ENCODE data around the gene CPO.

CPO gene

GRCh38 chr2:206983161-206983859 lies 44.0 kb downstream of the CPO start:
- H3K36me3 ChIP-seq (ENCODE audit: control insufficient read depth, insufficient read depth, low read length) = no peaks in the 10 kb centered on the region
- H3K27me3 ChIP-seq (replicated peaks; ENCODE audit: control insufficient read depth, insufficient read depth, low read length, poor library complexity, severe bottlenecking) = no peaks in the 10 kb centered on the region
- no peak overlapping the region for H3K4me3 ChIP-seq (ENCODE audit: insufficient read depth, low read depth, low read length, poor library complexity, severe bottlenecking)
- no peaks in the 10 kb centered on the region for H3K4me1 ChIP-seq (ENCODE audit: control insufficient read depth, insufficient read depth, low read length, poor library complexity, severe bottlenecking)
- H3K9me3 ChIP-seq (ENCODE audit: control insufficient read depth, low read length) = no peaks in the 10 kb centered on the region
- H3K27ac ChIP-seq (ENCODE audit: insufficient read depth, low read length, poor library complexity, severe bottlenecking) = no peak overlapping the region
- no peak for DNase-seq

GRCh38 chr2:206984206-206984605 lies 44.9 kb downstream of the CPO start:
- DNase-seq = no peak
- H3K36me3 ChIP-seq (ENCODE audit: control insufficient read depth, insufficient read depth, low read length) = no peaks in the 10 kb centered on the region
- H3K4me3 ChIP-seq (ENCODE audit: insufficient read depth, low read depth, low read length, poor library complexity, severe bottlenecking) = no peak overlapping the region
- H3K27ac ChIP-seq (ENCODE audit: insufficient read depth, low read length, poor library complexity, severe bottlenecking) = no peak overlapping the region
- no peaks in the 10 kb centered on the region for H3K9me3 ChIP-seq (ENCODE audit: control insufficient read depth, low read length)
- H3K4me1 ChIP-seq (ENCODE audit: control insufficient read depth, insufficient read depth, low read length, poor library complexity, severe bottlenecking) = no peaks in the 10 kb centered on the region
- no peaks in the 10 kb centered on the region for H3K27me3 ChIP-seq (replicated peaks; ENCODE audit: control insufficient read depth, insufficient read depth, low read length, poor library complexity, severe bottlenecking)

GRCh38 chr2:206986943-206987342 lies 47.6 kb downstream of the CPO start:
- no peaks in the 10 kb centered on the region for H3K27me3 ChIP-seq (replicated peaks; ENCODE audit: control insufficient read depth, insufficient read depth, low read length, poor library complexity, severe bottlenecking)
- no peaks in the 10 kb centered on the region for H3K9me3 ChIP-seq (ENCODE audit: control insufficient read depth, low read length)
- H3K4me3 ChIP-seq (ENCODE audit: insufficient read depth, low read depth, low read length, poor library complexity, severe bottlenecking) = no peak overlapping the region
- H3K4me1 ChIP-seq (ENCODE audit: control insufficient read depth, insufficient read depth, low read length, poor library complexity, severe bottlenecking) = peaks cover 4% of the 10 kb centered on the region
- H3K27ac ChIP-seq (ENCODE audit: insufficient read depth, low read length, poor library complexity, severe bottlenecking) = no peak overlapping the region
- DNase-seq = no peak
- no peaks in the 10 kb centered on the region for H3K36me3 ChIP-seq (ENCODE audit: control insufficient read depth, insufficient read depth, low read length)

GRCh38 chr2:206987810-206988209 lies 48.5 kb downstream of the CPO start:
- H3K4me3 ChIP-seq (ENCODE audit: insufficient read depth, low read depth, low read length, poor library complexity, severe bottlenecking) = no peak overlapping the region
- no peak for DNase-seq
- no peak overlapping the region for H3K27ac ChIP-seq (ENCODE audit: insufficient read depth, low read length, poor library complexity, severe bottlenecking)
- no peaks in the 10 kb centered on the region for H3K36me3 ChIP-seq (ENCODE audit: control insufficient read depth, insufficient read depth, low read length)
- no peaks in the 10 kb centered on the region for H3K9me3 ChIP-seq (ENCODE audit: control insufficient read depth, low read length)
- H3K27me3 ChIP-seq (replicated peaks; ENCODE audit: control insufficient read depth, insufficient read depth, low read length, poor library complexity, severe bottlenecking) = no peaks in the 10 kb centered on the region
- H3K4me1 ChIP-seq (ENCODE audit: control insufficient read depth, insufficient read depth, low read length, poor library complexity, severe bottlenecking) = peaks cover 4% of the 10 kb centered on the region

GRCh38 chr2:206988884-206989283 lies 49.6 kb downstream of the CPO start:
- no peak for DNase-seq
- Histone ChIP-seq H3K27ac (ENCODE audit: insufficient read depth, low read length, poor library complexity, severe bottlenecking) (no peak overlapping the region), H3K9me3 (ENCODE audit: control insufficient read depth, low read length) (no peaks in the 10 kb centered on the region)

GRCh38 chr2:206989311-206989710 lies 50.0 kb downstream of the CPO start:
- Histone ChIP-seq H3K9me3 (ENCODE audit: control insufficient read depth, low read length) (no peaks in the 10 kb centered on the region), H3K4me1 (ENCODE audit: control insufficient read depth, insufficient read depth, low read length, poor library complexity, severe bottlenecking) (peaks cover 4% of the 10 kb centered on the region), H3K4me3 (ENCODE audit: insufficient read depth, low read depth, low read length, poor library complexity, severe bottlenecking) (no peak overlapping the region), H3K27ac (ENCODE audit: insufficient read depth, low read length, poor library complexity, severe bottlenecking) (no peak overlapping the region), H3K27me3 (replicated peaks; ENCODE audit: control insufficient read depth, insufficient read depth, low read length, poor library complexity, severe bottlenecking) (no peaks in the 10 kb centered on the region), H3K36me3 (ENCODE audit: control insufficient read depth, insufficient read depth, low read length) (no peaks in the 10 kb centered on the region)
- no peak for DNase-seq

More at GRCh38 chr2:206988884-206989283, 49.6 kb downstream of the CPO start:
- H3K27me3 ChIP-seq (replicated peaks; ENCODE audit: control insufficient read depth, insufficient read depth, low read length, poor library complexity, severe bottlenecking) = no peaks in the 10 kb centered on the region
- H3K4me1 ChIP-seq (ENCODE audit: control insufficient read depth, insufficient read depth, low read length, poor library complexity, severe bottlenecking) = peaks cover 4% of the 10 kb centered on the region
- H3K36me3 ChIP-seq (ENCODE audit: control insufficient read depth, insufficient read depth, low read length) = no peaks in the 10 kb centered on the region
- no peak overlapping the region for H3K4me3 ChIP-seq (ENCODE audit: insufficient read depth, low read depth, low read length, poor library complexity, severe bottlenecking)

- Histone ChIP-seq H3K4me3 (ENCODE audit: insufficient read depth, low read depth, low read length, poor library complexity, severe bottlenecking) (no peak overlapping the region), H3K9me3 (ENCODE audit: control insufficient read depth, low read length) (no peaks in the 10 kb centered on the region), H3K27ac (ENCODE audit: insufficient read depth, low read length, poor library complexity, severe bottlenecking) (no peak overlapping the region), H3K27me3 (replicated peaks; ENCODE audit: control insufficient read depth, insufficient read depth, low read length, poor library complexity, severe bottlenecking) (no peaks in the 10 kb centered on the region), H3K4me1 (ENCODE audit: control insufficient read depth, insufficient read depth, low read length, poor library complexity, severe bottlenecking) (peaks cover 4% of the 10 kb centered on the region), H3K36me3 (ENCODE audit: control insufficient read depth, insufficient read depth, low read length) (no peaks in the 10 kb centered on the region)
- DNase-seq = no peak
These were observed 51.0 kb downstream of the CPO start for GRCh38 chr2:206990360-206990759.

GRCh38 chr2:206991070-206991469 lies 51.8 kb downstream of the CPO start:
- no peak for DNase-seq
- H3K4me3 ChIP-seq (ENCODE audit: insufficient read depth, low read depth, low read length, poor library complexity, severe bottlenecking) = no peak overlapping the region
- H3K36me3 ChIP-seq (ENCODE audit: control insufficient read depth, insufficient read depth, low read length) = no peaks in the 10 kb centered on the region
- no peaks in the 10 kb centered on the region for H3K9me3 ChIP-seq (ENCODE audit: control insufficient read depth, low read length)
- no peaks in the 10 kb centered on the region for H3K27me3 ChIP-seq (replicated peaks; ENCODE audit: control insufficient read depth, insufficient read depth, low read length, poor library complexity, severe bottlenecking)
- peaks cover 4% of the 10 kb centered on the region for H3K4me1 ChIP-seq (ENCODE audit: control insufficient read depth, insufficient read depth, low read length, poor library complexity, severe bottlenecking)
- no peak overlapping the region for H3K27ac ChIP-seq (ENCODE audit: insufficient read depth, low read length, poor library complexity, severe bottlenecking)

GRCh38 chr2:206993396-206993911 lies 54.1 kb downstream of the CPO start:
- no peak overlapping the region for H3K4me3 ChIP-seq (ENCODE audit: insufficient read depth, low read depth, low read length, poor library complexity, severe bottlenecking)
- peaks cover 4% of the 10 kb centered on the region for H3K4me1 ChIP-seq (ENCODE audit: control insufficient read depth, insufficient read depth, low read length, poor library complexity, severe bottlenecking)
- H3K27ac ChIP-seq (ENCODE audit: insufficient read depth, low read length, poor library complexity, severe bottlenecking) = no peak overlapping the region
- H3K9me3 ChIP-seq (ENCODE audit: control insufficient read depth, low read length) = no peaks in the 10 kb centered on the region
- no peaks in the 10 kb centered on the region for H3K27me3 ChIP-seq (replicated peaks; ENCODE audit: control insufficient read depth, insufficient read depth, low read length, poor library complexity, severe bottlenecking)
- H3K36me3 ChIP-seq (ENCODE audit: control insufficient read depth, insufficient read depth, low read length) = no peaks in the 10 kb centered on the region
- no peak for DNase-seq

- Histone ChIP-seq H3K9me3 (ENCODE audit: control insufficient read depth, low read length) (no peaks in the 10 kb centered on the region), H3K36me3 (ENCODE audit: control insufficient read depth, insufficient read depth, low read length) (no peaks in the 10 kb centered on the region), H3K27ac (ENCODE audit: insufficient read depth, low read length, poor library complexity, severe bottlenecking) (no peak overlapping the region), H3K27me3 (replicated peaks; ENCODE audit: control insufficient read depth, insufficient read depth, low read length, poor library complexity, severe bottlenecking) (no peaks in the 10 kb centered on the region), H3K4me1 (ENCODE audit: control insufficient read depth, insufficient read depth, low read length, poor library complexity, severe bottlenecking) (peaks cover 4% of the 10 kb centered on the region), H3K4me3 (ENCODE audit: insufficient read depth, low read depth, low read length, poor library complexity, severe bottlenecking) (no peak overlapping the region)
- DNase-seq = no peak
These were observed 54.6 kb downstream of the CPO start for GRCh38 chr2:206993964-206994363.

Data from effector memory CD4-positive, alpha-beta T cell (primary cell).